MM.1S (cell line): Measurements from ENCODE around the gene HENMT1.

Source experiments
- DNase-seq: peaks from one replicate; pipeline ENCODE4 v3.0.0-alpha.2; 2015
- H2AFZ ChIP-seq: fragments of 300-600 bp; sonication (generic); 2 replicates; pipeline ENCODE4 v1.6.0; 2016; ENCODE audit warnings: antibody characterized with exemption, low read length
- H3F3A ChIP-seq: fragments of 300-600 bp; sonication (generic); 2 replicates; pipeline ENCODE4 v1.6.1; 2016; ENCODE audit warnings: mild to moderate bottlenecking, antibody characterized with exemption, low read length, moderate library complexity, mixed read lengths; ENCODE audit not compliant: insufficient read depth
- H3K27ac ChIP-seq: fragments of 300-600 bp; sonication (generic); 2 replicates; pipeline ENCODE4 v1.5.1; 2016; ENCODE audit warnings: mild to moderate bottlenecking, low read length
- H3K27me3 ChIP-seq: fragments of 300-600 bp; sonication (generic); replicated peaks from 2 replicates; pipeline ENCODE4 v1.6.0; 2016; ENCODE audit warnings: low read length; ENCODE audit not compliant: insufficient read depth
- H3K36me3 ChIP-seq: fragments of 300-600 bp; sonication (generic); replicated peaks from 2 replicates; pipeline ENCODE4 v1.6.1; 2016; ENCODE audit warnings: mild to moderate bottlenecking, low read length, mixed read lengths; ENCODE audit not compliant: insufficient read depth
- H3K4me1 ChIP-seq: fragments of 300-600 bp; sonication (generic); 2 replicates; pipeline ENCODE4 v1.6.1; 2016; ENCODE audit warnings: low read length, mixed read lengths
- H3K4me2 ChIP-seq: fragments of 300-600 bp; sonication (generic); 2 replicates; pipeline ENCODE4 v1.6.0; 2016; ENCODE audit warnings: low read depth, low read length
- H3K4me3 ChIP-seq: fragments of 300-600 bp; sonication (generic); 2 replicates; pipeline ENCODE4 v1.5.1; 2016; ENCODE audit warnings: low read length, mixed read lengths
- H3K79me2 ChIP-seq: fragments of 300-600 bp; sonication (generic); 2 replicates; pipeline ENCODE4 v1.6.1; 2016; ENCODE audit warnings: mixed run types, low read length, mixed read lengths
- H3K9ac ChIP-seq: fragments of 300-600 bp; sonication (generic); 2 replicates; pipeline ENCODE4 v1.6.1; 2016; ENCODE audit warnings: low read length, mixed read lengths
- H3K9me2 ChIP-seq: fragments of 300-600 bp; sonication (generic); replicated peaks from 2 replicates; pipeline ENCODE4 v1.6.1; 2016; ENCODE audit warnings: mild to moderate bottlenecking, low read length, mixed read lengths; ENCODE audit not compliant: insufficient read depth
- H3K9me3 ChIP-seq: fragments of 300-600 bp; sonication (generic); replicated peaks from 2 replicates; pipeline ENCODE4 v1.6.1; 2016; ENCODE audit warnings: mild to moderate bottlenecking, low read length, mixed read lengths; ENCODE audit not compliant: insufficient read depth
- H4K20me1 ChIP-seq: fragments of 300-600 bp; sonication (generic); 2 replicates; pipeline ENCODE4 v1.6.1; 2016; ENCODE audit warnings: mild to moderate bottlenecking, low read length, moderate library complexity, mixed read lengths; ENCODE audit not compliant: insufficient read depth
- CTCF ChIP-seq: fragments of 300-600 bp; sonication (generic); IDR thresholded peaks from 2 replicates; pipeline ENCODE4 v1.5.1; 2016; ENCODE audit warnings: antibody characterized with exemption, low read length, mixed read lengths
- EZH2 ChIP-seq: fragments of 300-600 bp; sonication (generic); optimal IDR thresholded peaks from 2 replicates; pipeline ENCODE3; 2017; ENCODE audit warnings: low read depth, mild to moderate bottlenecking, antibody characterized with exemption, low read length, mixed read lengths
- EZH2phosphoT487 ChIP-seq: fragments of 300-600 bp; sonication (generic); IDR thresholded peaks from 2 replicates; pipeline ENCODE4 v1.6.1; 2018; ENCODE audit warnings: antibody characterized with exemption, low read length

HENMT1 gene

DNA sequence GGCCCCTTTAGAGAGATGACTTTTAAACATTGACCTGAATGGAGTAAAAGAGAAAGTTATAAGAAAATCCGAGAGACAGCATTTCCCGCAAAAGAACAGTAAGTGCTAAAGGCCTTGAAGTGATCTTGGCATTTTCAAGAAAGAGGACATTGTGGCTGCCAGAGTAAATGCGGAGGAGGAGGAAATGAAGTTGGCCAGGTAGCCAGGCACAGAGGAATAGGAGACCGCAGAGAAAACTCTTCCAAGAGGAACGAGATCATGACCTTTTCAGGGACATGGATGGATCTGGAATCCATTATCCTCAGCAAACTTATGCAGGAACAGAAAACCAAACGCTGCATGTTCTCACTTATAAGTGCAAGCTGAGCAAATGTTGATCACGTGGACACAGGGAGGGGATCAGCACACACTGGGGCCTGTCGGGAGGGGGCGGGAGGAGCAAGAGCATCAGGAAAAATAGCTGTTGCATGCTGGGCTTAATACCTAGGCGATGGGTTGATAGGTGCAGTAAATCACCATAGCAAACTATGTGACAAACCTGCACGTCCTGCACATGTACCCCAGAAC lies 51.3 kb downstream of the HENMT1 start:
- H3K4me3 ChIP-seq = no peak overlapping the region
- no peaks in the 10 kb centered on the region for H3K9me3 ChIP-seq
- DNase-seq = no peak
- no peaks in the 10 kb centered on the region for H3K79me2 ChIP-seq
- no peak overlapping the region for H3K9ac ChIP-seq
- H4K20me1 ChIP-seq = no peaks in the 10 kb centered on the region
- H3K27me3 ChIP-seq = no peaks in the 10 kb centered on the region
- TF ChIP-seq EZH2phosphoT487 = no peak
- no peak for TF ChIP-seq EZH2
- no peak for TF ChIP-seq CTCF
- H3K9me2 ChIP-seq = no peaks in the 10 kb centered on the region
- H3F3A ChIP-seq = no peaks in the 10 kb centered on the region
- no peaks in the 10 kb centered on the region for H3K4me1 ChIP-seq
- H3K27ac ChIP-seq = no peak overlapping the region
- no peaks in the 10 kb centered on the region for H3K36me3 ChIP-seq
- H3K4me2 ChIP-seq = no peak overlapping the region
- no peak overlapping the region for H2AFZ ChIP-seq

GRCh38 chr1:108606478-108606877 lies 54.4 kb downstream of the HENMT1 start:
- Histone ChIP-seq H3F3A (no peaks in the 10 kb centered on the region), H3K27me3 (no peaks in the 10 kb centered on the region), H3K9me2 (no peaks in the 10 kb centered on the region), H3K9ac (no peak overlapping the region), H3K4me3 (no peak overlapping the region), H3K4me2 (no peak overlapping the region), H3K4me1 (0 out of 2 replicates have a peak, but pooled peaks cover 9% of the 10 kb centered on the region), H3K9me3 (no peaks in the 10 kb centered on the region), H3K36me3 (no peaks in the 10 kb centered on the region), H3K27ac (no peak overlapping the region), H2AFZ (no peak overlapping the region), H4K20me1 (no peaks in the 10 kb centered on the region), H3K79me2 (no peaks in the 10 kb centered on the region)
- DNase-seq = no peak
- TF ChIP-seq EZH2 (no peak), CTCF (no peak), EZH2phosphoT487 (no peak)

DNA sequence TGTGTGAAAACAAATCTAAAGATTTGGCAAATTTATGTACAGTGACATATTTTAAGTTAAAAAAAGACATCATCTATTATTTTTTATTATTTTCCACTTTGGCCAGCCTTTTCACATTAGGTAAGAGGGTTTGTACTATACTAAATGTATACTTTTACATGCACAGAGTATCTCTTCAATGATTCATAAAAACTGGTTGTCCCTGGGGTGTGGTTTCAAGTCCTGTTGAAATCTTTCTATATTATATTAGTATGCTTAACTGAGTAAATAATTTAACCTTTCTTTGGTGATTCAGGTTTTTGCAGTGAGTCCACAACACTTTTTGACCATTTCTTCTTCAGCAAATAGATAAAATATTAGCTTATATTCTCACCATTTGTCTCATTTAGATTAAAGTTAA lies 55.3 kb downstream of the HENMT1 start:
- H3K9ac ChIP-seq = no peak overlapping the region
- H3K4me1 ChIP-seq = 0 out of 2 replicates have a peak, but pooled peaks cover 9% of the 10 kb centered on the region
- no peaks in the 10 kb centered on the region for H3K36me3 ChIP-seq
- H3K9me2 ChIP-seq = no peaks in the 10 kb centered on the region
- H3F3A ChIP-seq = no peaks in the 10 kb centered on the region
- no peak overlapping the region for H3K4me2 ChIP-seq
- no peak overlapping the region for H3K27ac ChIP-seq
- H3K27me3 ChIP-seq = no peaks in the 10 kb centered on the region
- TF ChIP-seq EZH2phosphoT487 = no peak
- TF ChIP-seq CTCF = no peak
- TF ChIP-seq EZH2 = no peak
- no peaks in the 10 kb centered on the region for H4K20me1 ChIP-seq
- no peak overlapping the region for H2AFZ ChIP-seq
- no peak for DNase-seq
- H3K4me3 ChIP-seq = no peak overlapping the region
- no peaks in the 10 kb centered on the region for H3K9me3 ChIP-seq
- no peaks in the 10 kb centered on the region for H3K79me2 ChIP-seq
